Calu3 (cell line): ENCODE measurements around the gene EPB41L2. TPM values are rescaled to one million over a fixed set of nuclear protein-coding genes. Genes with fewer than 3 reads are reported as not detected.

Experiments used
- BruUV-seq: library from RNA; stranded (reverse); fragments of 400-500 nt; replicated peaks from 2 replicates; lab custom pipeline; 2021; lab: Mats Ljungman, UMichigan
- CTCF ChIA-PET: fragments of 300-600 bp; sonication (Branson Sonifier 250); formaldehyde crosslinking; loops from one replicate; lab custom pipeline; 2022; ENCODE audit warnings: antibody characterized with exemption; lab: Charles Lee
- DNase-seq: peaks from one replicate; pipeline ENCODE4 v3.0.0; 2022
- H3K27ac Mint-ChIP-seq: one replicate; pipeline ENCODE4 v1.8.0; 2022; ENCODE audit warnings: mixed read lengths; ENCODE audit not compliant: unreplicated experiment
- H3K27me3 Mint-ChIP-seq: one replicate; pipeline ENCODE4 v1.8.0; 2022; ENCODE audit warnings: mixed read lengths; ENCODE audit not compliant: unreplicated experiment
- H3K36me3 Mint-ChIP-seq: one replicate; pipeline ENCODE4 v1.8.0; 2022; ENCODE audit warnings: mild to moderate bottlenecking, moderate library complexity, mixed read lengths; ENCODE audit not compliant: insufficient read depth, unreplicated experiment
- H3K4me1 Mint-ChIP-seq: one replicate; pipeline ENCODE4 v1.8.0; 2022; ENCODE audit warnings: mild to moderate bottlenecking, low read depth, mixed read lengths; ENCODE audit not compliant: unreplicated experiment
- H3K4me3 Mint-ChIP-seq: one replicate; pipeline ENCODE4 v1.8.0; 2022; ENCODE audit warnings: mild to moderate bottlenecking, low read depth, moderate library complexity, mixed read lengths; ENCODE audit not compliant: unreplicated experiment
- H3K9me3 Mint-ChIP-seq: one replicate; pipeline ENCODE4 v1.8.0; 2022; ENCODE audit warnings: low read depth, mixed read lengths; ENCODE audit not compliant: unreplicated experiment
- intact Hi-C: fragments of 100-400 bp; cut with micrococcal nuclease; formaldehyde crosslinking; loops from one replicate; pipeline ENCODE4 v1.10.0; 2022; ENCODE audit not compliant: unreplicated experiment
- total RNA-seq: library from RNA; stranded (reverse); gene quantifications from 2 replicates; pipeline ENCODE4 v1.2.3, GENCODE V29; 2022
- TF ChIP-seq, protein P1 (sequence below): fragments of 200-600 bp; IDR thresholded peaks from one replicate; pipeline ENCODE4 v1.8.0; 2022; ENCODE audit warnings: antibody characterized with exemption; ENCODE audit not compliant: unreplicated experiment

The EPB41L2 gene
- total RNA-seq, 1 experiment from 2014 or later: 332 TPM

DNA sequence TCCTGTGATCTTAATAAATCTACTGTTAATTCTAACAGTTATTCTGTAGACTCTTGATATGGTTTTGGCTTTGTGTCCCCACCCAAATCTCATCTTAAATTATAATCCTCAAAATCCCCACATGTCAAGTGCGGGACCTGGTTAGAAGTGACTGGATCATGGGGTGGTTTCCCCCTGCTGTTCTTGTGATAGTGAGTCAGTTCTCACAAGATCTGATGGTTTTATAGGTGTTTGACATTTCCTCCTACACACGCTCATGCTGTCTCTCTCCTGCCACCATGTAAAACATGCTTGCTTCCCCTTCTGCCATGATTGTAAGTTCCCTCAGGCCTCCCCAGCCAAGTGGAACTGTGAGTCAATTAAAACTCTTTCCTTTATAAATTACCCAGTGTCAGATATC, 10.5 kb upstream of the EPB41L2 start:
- Mint-ChIP-seq H3K9me3 (no peaks in the 10 kb centered on the region), H3K27me3 (no peaks in the 10 kb centered on the region), H3K36me3 (no peaks in the 10 kb centered on the region), H3K4me3 (no peak overlapping the region), H3K4me1 (no peaks in the 10 kb centered on the region), H3K27ac (no peak overlapping the region)
- no TSS peak for BruUV-seq
- CTCF ChIA-PET: no interaction called here
- TF ChIP-seq, protein P1, sequence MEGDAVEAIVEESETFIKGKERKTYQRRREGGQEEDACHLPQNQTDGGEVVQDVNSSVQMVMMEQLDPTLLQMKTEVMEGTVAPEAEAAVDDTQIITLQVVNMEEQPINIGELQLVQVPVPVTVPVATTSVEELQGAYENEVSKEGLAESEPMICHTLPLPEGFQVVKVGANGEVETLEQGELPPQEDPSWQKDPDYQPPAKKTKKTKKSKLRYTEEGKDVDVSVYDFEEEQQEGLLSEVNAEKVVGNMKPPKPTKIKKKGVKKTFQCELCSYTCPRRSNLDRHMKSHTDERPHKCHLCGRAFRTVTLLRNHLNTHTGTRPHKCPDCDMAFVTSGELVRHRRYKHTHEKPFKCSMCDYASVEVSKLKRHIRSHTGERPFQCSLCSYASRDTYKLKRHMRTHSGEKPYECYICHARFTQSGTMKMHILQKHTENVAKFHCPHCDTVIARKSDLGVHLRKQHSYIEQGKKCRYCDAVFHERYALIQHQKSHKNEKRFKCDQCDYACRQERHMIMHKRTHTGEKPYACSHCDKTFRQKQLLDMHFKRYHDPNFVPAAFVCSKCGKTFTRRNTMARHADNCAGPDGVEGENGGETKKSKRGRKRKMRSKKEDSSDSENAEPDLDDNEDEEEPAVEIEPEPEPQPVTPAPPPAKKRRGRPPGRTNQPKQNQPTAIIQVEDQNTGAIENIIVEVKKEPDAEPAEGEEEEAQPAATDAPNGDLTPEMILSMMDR: no peak
- DNase-seq: no peak
- intact Hi-C loops: no loop called here

DNA sequence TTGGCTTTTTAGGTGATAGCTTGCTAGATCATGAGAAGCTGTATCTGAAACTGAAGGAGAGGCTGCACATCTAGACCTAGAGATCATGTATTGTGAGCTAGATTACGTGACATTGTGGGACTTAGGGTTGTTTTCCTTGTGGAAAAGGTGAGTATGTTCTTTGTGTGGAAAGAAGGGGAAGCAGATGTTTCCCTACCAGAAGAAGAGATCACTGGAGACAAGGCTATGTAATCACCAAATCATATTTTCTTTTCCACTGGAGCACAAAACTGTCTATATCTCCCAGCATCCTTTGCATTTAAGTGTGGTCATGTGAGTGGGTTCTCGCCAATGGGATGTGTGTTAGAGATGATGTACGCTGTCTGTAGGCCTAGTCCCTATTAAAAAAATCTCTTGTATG, 7.0 kb upstream of the EPB41L2 start:
- H3K36me3 Mint-ChIP-seq: peaks cover 3% of the 10 kb centered on the region
- H3K4me3 Mint-ChIP-seq: no peak overlapping the region
- no peak for DNase-seq
- intact Hi-C loops: no loop called here
- no peaks in the 10 kb centered on the region for H3K27me3 Mint-ChIP-seq
- BruUV-seq: no TSS peak
- H3K27ac Mint-ChIP-seq: no peak overlapping the region
- no peaks in the 10 kb centered on the region for H3K9me3 Mint-ChIP-seq
- CTCF ChIA-PET: interaction anchor here (0.6 kb wide), 1 partner anchor 62 kb away, joined by 3 read pairs; no protein-coding TSS in a partner anchor
- TF ChIP-seq, protein P1: no peak
- peaks cover 14% of the 10 kb centered on the region for H3K4me1 Mint-ChIP-seq

DNA sequence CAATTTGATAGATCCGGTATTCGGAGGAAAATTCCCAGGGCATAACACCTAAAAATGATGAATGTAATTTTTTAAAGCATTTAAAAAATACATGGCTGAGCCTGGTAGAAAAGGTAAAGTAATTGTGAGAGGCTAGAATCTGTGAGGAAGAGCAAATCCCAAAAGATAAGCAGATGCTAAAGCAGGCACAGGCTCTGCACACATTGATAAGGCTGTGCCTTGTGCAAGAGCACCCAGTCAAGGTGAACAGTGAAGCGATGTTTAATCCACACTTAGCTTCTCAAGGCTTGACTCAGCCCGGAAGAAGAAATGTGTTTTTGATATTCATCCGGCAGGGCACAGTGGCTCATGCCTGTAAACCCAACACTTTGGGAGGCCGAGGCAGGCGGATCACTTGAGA, 5.1 kb upstream of the EPB41L2 start:
- peaks cover 11% of the 10 kb centered on the region for H3K36me3 Mint-ChIP-seq
- DNase-seq: no peak
- TF ChIP-seq, protein P1: no peak
- BruUV-seq: no TSS peak
- CTCF ChIA-PET: no interaction called here
- H3K27ac Mint-ChIP-seq: no peak overlapping the region
- no peak overlapping the region for H3K4me3 Mint-ChIP-seq
- no peaks in the 10 kb centered on the region for H3K9me3 Mint-ChIP-seq
- peaks cover 28% of the 10 kb centered on the region for H3K4me1 Mint-ChIP-seq
- intact Hi-C loops: no loop called here
- H3K27me3 Mint-ChIP-seq: no peaks in the 10 kb centered on the region

DNA sequence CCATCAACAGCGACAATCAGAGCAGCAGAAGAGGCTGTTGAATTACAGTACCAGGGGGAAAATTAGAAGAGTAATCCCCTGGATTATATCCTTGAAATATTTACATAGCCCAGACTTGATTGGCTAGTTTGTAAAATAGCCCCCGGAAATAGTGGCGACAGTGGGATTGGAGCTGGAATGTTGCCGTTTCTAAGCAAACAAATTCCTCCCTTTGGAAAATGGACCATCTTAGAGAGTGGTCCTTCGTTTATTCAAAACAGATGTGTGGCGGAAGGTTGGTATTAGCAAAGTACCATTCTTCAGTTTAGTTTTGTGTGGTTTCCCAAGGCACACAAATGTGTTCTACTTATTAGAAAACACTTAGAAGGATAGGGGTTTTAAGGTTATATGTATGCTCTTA, 4.5 kb upstream of the EPB41L2 start:
- no peaks in the 10 kb centered on the region for H3K9me3 Mint-ChIP-seq
- CTCF ChIA-PET: no interaction called here
- H3K4me3 Mint-ChIP-seq: no peak overlapping the region
- BruUV-seq: no TSS peak
- no peak for DNase-seq
- H3K27ac Mint-ChIP-seq: no peak overlapping the region
- TF ChIP-seq, protein P1: no peak
- no peaks in the 10 kb centered on the region for H3K27me3 Mint-ChIP-seq
- intact Hi-C loops: no loop called here
- H3K36me3 Mint-ChIP-seq: peaks cover 18% of the 10 kb centered on the region
- H3K4me1 Mint-ChIP-seq: peaks cover 28% of the 10 kb centered on the region
